Endothelial cell of hepatic sinusoid (primary cell): Measurements from ENCODE around the gene KIFC1.

Experiments
- in situ Hi-C: cut with HindIII; loops from 2 replicates; pipeline ENCODE4 v1.10.0; 2017; ENCODE audit warnings: low sequenced_read_pairs

Gene KIFC1

GRCh38 chr6:33425668-33426577, 34.3 kb downstream of the KIFC1 start:
- in situ Hi-C loops: no loop called here

DNA sequence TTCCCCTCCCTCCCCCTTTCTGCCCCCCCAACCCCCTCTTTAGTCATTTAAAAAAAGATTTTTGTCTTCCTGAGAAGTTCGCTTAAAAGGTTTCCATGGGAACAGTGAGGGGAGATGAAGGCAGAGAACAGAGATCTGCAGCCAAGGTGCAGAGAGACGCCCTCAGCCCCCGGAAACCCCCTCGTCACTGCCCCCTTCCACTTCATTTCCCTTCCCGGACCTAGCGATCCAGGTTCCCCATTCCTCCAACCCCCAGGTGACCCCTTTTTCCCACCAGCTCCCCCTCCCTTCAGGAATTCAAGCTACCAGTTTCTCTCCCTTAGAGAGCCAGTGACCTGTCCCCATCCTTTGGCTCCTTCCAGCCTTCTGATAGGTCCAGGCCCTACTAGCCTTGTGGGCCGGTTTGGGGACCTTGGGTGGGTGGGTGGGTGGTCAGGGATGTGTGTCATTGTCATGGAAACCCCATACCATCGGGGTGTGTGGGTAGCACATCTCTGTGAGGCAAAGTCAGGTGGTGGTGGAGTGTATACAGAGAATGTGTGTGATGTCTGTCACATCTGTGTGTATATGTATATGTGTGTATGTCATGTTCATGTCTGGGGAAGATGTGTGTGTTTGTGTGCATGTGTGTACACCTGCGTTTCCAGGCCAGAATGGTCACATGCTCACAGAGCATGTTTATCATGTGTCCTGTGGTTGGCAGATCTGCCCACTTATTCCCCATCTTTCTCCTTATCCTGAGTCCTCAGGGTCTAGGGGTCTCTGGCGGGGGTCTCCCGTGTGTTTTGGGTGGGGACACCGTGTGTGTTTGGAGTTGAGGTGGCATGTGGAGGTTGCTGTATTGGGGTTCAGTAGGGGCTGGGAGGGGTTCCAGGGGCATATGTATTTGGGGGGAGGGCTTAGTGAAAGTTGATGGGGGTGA, 35.2 kb downstream of the KIFC1 start:
- in situ Hi-C loops: no loop called here

- in situ Hi-C loops: no loop called here
Measured at GRCh38 chr6:33427585-33428223, 36.1 kb downstream of the KIFC1 start.

DNA sequence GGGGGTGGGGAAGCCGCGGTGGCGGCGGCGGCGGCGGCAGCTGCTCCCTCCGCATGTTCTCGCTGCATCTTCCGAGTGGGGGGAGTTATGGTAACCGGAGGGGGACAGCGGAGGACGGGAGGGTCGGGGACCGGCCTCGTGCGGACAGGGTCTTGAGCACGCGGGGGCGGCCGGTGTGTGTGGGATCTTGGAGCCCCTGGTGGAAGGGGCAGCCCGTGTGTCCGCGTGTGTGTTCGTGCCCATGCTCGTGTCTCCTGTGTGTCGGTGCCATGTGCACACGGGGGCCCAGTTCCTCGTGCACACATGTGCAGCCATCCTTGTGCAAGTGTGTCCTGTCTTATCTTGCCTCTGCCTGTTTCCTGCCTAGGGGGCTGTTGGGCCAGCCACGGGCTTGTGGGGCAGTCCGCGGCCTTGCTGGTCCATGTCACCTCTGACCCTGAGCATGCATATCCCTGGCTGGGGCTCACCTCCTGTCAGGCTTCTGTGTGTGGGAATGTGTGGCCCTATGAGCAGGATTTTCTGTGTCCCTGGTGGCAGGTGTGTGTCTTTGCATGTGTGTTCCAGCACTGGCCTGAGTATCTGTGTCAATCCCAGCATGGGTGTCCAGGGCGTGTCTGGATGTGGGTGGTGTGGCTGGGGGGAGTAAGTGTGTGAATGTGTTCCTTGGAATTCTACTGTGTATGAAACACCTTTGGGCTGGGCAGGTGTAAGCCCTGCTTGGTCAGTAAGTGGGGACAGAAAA, 36.8 kb downstream of the KIFC1 start:
- in situ Hi-C loops: no loop called here

DNA sequence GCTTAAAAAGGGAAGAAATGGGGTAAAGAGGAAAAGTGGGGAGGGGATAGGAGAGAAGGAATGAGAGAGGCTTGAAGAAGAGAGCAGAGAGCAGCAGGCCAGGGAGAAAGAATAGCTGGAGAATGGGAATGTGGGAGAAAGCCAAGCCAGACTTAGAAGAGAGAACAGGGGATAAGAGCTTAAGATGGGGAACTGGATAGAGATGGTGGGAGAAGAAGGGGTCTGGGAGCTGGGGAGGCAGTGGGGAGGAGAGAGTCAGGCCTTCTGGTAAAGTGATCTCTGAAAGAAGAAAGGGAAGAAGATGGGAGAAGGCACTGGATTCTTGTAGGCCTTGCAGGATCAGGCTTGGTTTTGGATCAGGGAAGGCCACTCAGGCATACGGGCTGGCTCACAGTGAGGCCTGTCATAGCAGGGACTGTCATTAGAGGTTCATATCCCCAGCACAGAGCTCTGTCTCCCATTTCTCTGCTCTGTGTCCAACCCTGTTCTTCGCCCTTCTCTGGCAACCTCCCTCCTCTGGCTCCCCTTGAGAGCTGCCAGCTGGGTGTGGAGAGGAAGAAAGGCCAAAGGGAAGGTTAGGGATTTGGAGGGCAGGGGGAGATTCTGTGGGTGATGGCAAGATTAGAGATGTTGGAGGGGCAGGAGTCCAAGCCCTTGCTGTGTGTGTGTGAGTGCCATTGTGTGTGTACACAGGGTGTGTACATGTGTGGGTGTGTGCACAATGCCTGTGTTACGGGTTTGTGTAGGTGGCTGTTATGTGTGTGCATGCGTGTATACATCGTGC, 37.5 kb downstream of the KIFC1 start:
- in situ Hi-C loops: no loop called here

DNA sequence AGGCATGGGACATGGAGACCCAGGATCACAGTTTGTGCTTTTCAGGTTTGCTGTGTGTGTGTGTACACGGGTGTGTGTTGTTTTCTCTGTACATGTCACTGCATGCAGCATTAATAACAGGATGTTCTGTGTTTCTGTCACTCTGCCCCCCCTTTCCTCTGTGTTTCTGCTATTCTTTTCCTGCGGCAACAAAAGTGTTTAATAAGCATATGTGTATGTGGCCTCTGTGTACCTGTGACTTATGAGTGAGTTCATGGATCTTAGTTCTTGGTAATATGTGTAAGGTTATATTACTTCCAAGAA, 38.1 kb downstream of the KIFC1 start:
- in situ Hi-C loops: no loop called here

- in situ Hi-C loops: no loop called here
Measured at GRCh38 chr6:33430334-33430733, 38.7 kb downstream of the KIFC1 start.

DNA sequence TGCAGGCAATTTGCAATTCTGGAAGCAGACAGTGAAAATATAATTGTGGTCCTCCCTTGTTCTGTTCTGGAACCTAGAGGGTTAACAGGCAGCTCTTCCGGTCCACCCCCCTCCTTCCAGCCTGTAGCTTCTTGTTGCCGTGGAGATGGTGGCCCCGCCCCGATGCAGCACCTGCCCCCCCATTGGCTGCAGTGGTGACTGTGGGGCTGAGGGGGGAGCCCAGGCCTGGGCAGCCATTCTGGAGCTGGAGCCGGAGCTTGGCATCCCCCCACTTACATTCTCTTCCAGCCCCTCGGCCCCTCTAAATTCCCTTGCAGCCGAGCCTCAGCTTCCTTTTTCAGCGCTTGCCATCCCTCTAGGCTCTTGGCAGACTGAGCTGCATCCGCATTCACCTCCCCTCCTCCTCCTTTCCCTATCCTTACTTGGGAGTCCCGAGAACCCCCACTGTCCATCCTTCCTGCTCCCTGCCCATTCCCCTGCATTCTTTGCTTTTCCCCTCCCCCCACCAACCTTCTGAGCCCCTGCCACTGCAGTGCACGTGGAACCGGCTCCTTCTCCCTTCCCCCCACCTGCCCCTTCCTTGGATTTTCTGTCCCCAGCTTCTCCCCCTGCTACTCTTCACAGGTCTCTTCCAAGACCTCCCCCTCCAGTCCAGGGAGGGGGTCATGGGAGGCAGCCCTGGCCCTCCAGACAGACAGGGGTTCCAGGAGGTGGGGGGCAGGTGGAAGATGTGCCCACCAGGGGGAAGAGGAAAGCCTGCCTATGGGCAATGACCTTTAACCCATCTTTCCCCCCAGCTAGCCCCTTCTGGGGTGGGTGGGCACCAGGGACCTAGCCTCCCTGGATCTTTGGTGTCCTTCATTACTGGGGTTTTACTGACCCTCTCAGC, 39.6 kb downstream of the KIFC1 start:
- in situ Hi-C loops: no loop called here

DNA sequence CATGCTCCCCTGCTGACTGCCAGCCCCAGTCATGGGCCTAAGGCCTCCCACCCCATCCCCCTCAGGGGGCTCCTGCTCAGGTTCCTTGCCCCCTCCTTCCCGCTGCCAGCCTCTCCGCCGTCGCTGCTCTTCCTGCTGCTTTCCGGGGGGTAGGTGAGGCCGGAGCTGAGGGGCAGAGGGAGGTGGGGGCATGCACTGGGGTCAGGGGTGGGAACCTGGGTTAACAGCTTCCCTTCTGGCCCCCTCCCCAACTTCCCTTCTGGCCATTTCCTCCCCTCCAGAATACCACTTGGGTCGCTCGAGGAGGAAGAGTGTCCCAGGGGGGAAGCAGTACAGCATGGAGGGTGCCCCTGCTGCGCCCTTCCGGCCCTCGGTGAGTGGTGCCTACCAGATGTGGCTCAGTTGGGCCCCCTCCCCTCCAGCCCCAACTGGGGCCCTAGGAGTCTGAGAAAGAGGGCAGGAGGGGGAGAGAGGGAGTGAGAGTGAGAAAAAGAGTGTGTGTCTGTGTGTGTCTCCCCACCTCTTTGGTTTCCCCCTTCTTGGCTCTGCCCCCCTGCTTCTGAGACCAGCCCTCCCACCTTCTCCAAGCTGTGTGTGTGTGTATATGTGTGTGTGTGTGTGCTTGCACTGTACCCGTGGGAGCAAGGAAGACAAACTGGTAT, 40.4 kb downstream of the KIFC1 start:
- in situ Hi-C loops: no loop called here

DNA sequence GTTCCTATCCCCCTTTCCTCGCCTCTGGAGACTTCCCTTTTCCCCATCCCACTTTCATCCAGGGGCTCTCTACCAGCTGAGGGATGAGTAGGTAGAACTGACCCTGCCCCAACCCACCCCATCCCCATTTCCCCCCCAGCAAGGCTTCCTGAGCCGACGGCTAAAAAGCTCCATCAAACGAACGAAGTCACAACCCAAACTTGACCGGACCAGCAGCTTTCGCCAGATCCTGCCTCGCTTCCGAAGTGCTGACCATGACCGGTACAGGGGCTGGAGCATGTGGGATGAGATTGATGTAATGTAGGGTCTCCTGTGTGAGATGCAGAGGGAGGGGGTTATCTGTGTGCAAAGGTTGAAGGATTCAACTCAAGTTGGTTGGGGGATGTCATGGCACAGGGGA, 40.9 kb downstream of the KIFC1 start:
- in situ Hi-C loops: no loop called here

DNA sequence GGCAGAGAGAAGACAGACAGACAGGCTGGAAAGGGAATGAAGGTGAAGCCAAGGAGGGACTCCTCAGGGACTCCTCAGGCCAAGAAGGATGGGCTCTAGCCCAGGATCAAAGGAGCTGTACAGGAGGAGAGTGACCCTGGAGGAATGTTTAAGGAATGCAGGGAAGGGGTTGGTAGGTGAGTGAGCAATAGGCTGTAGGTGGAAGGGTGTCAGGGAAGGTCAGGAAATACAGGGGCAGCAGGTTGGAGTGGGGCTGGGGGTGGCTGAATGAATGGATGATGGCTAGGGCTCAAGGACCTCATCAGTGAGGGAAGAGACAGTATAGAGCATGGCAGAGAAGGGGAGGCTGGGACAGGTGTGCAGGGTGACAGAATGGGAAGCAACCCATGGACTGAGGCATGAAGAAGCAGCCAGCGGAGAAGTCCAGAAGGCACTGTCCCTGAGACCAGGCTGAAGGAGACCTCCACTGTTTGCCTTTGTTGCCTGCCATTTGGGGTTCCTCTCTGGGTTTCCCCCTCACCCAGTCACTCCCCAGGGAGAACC, 41.4 kb downstream of the KIFC1 start:
- in situ Hi-C loops: no loop called here

GRCh38 chr6:33433544-33434191, 42.0 kb downstream of the KIFC1 start:
- in situ Hi-C loops: no loop called here

DNA sequence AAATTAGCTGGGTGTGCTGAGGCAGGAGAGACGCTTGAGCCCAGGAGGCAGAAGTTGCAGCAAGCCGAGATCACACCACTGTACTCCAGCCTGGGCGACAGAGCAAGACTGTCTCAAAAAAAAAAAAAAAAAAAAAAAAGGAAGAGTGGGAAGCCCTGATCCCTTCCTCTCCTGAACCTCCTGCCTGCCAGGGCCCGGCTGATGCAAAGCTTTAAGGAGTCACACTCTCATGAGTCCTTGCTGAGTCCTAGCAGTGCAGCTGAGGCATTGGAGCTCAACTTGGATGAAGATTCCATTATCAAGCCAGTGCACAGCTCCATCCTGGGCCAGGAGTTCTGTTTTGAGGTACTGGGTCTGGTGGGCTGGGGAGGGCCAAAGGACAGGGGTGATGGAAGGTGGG, 43.3 kb downstream of the KIFC1 start:
- in situ Hi-C loops: no loop called here

- in situ Hi-C loops: no loop called here
Measured at GRCh38 chr6:33437666-33438065, 46.0 kb downstream of the KIFC1 start.

DNA sequence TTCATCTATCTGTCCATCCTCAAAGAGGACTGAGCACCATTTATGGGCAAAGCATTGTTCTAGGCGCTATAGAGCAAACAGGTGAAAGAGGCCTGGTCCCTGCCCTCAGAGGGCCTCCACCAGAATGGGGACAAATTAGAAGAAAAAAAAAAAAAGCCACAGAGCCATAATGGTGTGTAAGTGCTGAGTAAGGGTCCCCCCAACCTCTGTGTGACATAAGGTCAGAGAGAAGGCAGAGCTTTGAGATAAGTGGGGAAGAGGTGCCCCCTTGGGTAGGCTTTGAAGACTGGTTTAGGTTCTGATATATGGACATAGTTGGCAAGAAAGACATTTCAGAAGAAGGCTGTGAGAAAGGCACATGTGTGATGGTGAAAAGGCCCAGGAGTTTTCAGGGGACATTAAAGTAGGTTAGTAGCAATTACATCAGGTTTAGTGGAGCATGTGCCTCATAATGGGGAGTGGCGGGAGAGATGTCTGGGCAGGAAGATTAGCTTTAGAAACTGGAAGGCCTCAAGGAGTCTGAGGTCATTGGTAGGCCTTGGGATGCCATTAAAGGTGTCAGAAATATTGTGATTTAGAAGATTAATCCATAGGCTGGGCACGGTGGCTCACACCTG, 47.5 kb downstream of the KIFC1 start:
- in situ Hi-C loops: no loop called here

DNA sequence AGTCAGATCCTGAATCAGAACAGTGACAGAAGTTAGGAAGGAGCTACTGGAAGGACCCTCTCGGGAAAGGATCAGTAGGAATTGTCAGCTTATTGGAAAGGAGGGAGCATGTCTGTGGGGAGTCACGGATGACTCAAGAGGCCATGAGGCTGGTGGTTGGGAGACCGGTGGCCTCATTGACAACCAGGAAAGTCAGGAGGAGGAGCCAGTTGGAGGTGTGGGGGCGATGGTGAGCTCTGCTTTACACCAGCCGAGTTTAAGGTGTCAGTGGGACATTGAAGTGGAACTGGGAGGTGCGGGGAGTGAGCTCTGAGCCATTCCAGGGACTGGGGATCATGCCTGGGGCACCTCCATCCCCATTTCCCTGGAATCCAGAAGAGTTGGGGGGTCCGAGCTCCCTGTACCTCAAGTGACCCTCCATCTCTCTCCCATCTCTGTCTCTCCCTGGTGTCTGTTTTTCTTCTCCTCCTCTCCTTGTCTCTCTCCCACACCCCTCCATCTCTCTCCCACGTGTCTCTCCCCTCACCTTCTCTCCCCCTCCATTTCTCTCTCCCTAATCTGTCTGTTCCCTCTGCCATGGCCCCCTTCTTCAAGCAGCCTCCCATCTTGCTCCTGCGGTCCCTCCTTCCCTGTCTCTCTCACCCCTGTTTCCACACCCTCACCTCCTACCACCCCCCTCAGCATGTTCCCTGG, 48.5 kb downstream of the KIFC1 start:
- in situ Hi-C loops: no loop called here
